Cardiac muscle cell (in vitro differentiated cells and primary cell): ENCODE data around the gene PSMD1. TPM values are rescaled to one million over a fixed set of nuclear protein-coding genes. Genes with fewer than 3 reads are reported as not detected.

ENCODE experiments used
- DNase-seq, 2 donors: peaks; one replicate each; pipeline versions ENCODE4 v3.0.0 to v3.0.0-alpha.2; 2010 to 2017; ENCODE audit warnings: low read depth in 1 of 2, low spot score in 1 of 2
- H3K27ac ChIP-seq: fragments of 200-600 bp; sonication (generic); 2 replicates; pipeline ENCODE4 v1.5.1; 2016
- H3K27me3 ChIP-seq: fragments of 200-600 bp; sonication (generic); 2 replicates; pipeline ENCODE4 v1.6.0; 2016; ENCODE audit warnings: control low read depth
- H3K36me3 ChIP-seq: fragments of 200-600 bp; sonication (generic); 2 replicates; pipeline ENCODE4 v1.5.1; 2016; ENCODE audit warnings: control low read depth
- H3K4me1 ChIP-seq: fragments of 200-600 bp; sonication (generic); 2 replicates; pipeline ENCODE4 v1.8.1; 2017; ENCODE audit warnings: low read depth, mild to moderate bottlenecking, mixed run types
- H3K4me3 ChIP-seq: fragments of 200-600 bp; sonication (generic); 2 replicates; pipeline ENCODE4 v1.5.1; 2016; ENCODE audit warnings: mild to moderate bottlenecking
- H3K9me3 ChIP-seq: fragments of 200-600 bp; sonication (generic); 2 replicates; pipeline ENCODE4 v1.5.1; 2017; ENCODE audit warnings: low read depth, mild to moderate bottlenecking, control low read depth
- CTCF ChIP-seq: IDR thresholded peaks from 2 replicates; pipeline ENCODE4 v1.5.1; 2012; ENCODE audit warnings: low read depth, mild to moderate bottlenecking, low read length
- polyA plus RNA-seq: library from polyadenylated mRNA; unstranded; fragments of >200 nt; fragmentation: Nextera tagmentation; extraction: Ambion mirVana; gene quantifications from 2 replicates; pipeline ENCODE4 v1.2.1, GENCODE V29; 2016
- total RNA-seq: library from RNA; depleted of rRNA; stranded (reverse); fragments of >200 nt; gene quantifications from 2 replicates; pipeline ENCODE4 v1.2.3, GENCODE V29; 2016

The PSMD1 gene
- total and polyA plus RNA-seq, 2 experiments from 2014 or later: 122 to 133 TPM

- Histone ChIP-seq H3K27me3 (no peaks in the 10 kb centered on the region), H3K36me3 (no peaks in the 10 kb centered on the region), H3K9me3 (no peaks in the 10 kb centered on the region), H3K27ac (no peak overlapping the region), H3K4me1 (peaks cover 3% of the 10 kb centered on the region), H3K4me3 (no peak overlapping the region)
- no peak for DNase-seq
- TF ChIP-seq CTCF: no peak
These were observed 73.8 kb downstream of the PSMD1 start for GRCh38 chr2:231130336-231131056.

- Histone ChIP-seq H3K36me3 (no peaks in the 10 kb centered on the region), H3K4me3 (no peak overlapping the region), H3K27ac (no peak overlapping the region), H3K9me3 (no peaks in the 10 kb centered on the region), H3K27me3 (no peaks in the 10 kb centered on the region), H3K4me1 (peaks cover 3% of the 10 kb centered on the region)
- DNase-seq: peak in 1 of 2 donors; percentile 68
- no peak for TF ChIP-seq CTCF
These were observed 75.5 kb downstream of the PSMD1 start for GRCh38 chr2:231132129-231132528.

GRCh38 chr2:231133365-231134099, 76.9 kb downstream of the PSMD1 start:
- no peak for TF ChIP-seq CTCF
- Histone ChIP-seq H3K4me3 (no peak overlapping the region), H3K9me3 (no peaks in the 10 kb centered on the region), H3K27me3 (no peaks in the 10 kb centered on the region), H3K4me1 (peaks cover 3% of the 10 kb centered on the region), H3K27ac (no peak overlapping the region), H3K36me3 (no peaks in the 10 kb centered on the region)
- peak in 1 of 2 donors; percentile 76 for DNase-seq

GRCh38 chr2:231134910-231135655, 78.4 kb downstream of the PSMD1 start:
- DNase-seq: no peak
- H3K27me3 ChIP-seq: no peaks in the 10 kb centered on the region
- H3K4me1 ChIP-seq: peaks cover 3% of the 10 kb centered on the region
- H3K27ac ChIP-seq: no peak overlapping the region
- no peaks in the 10 kb centered on the region for H3K36me3 ChIP-seq
- no peak for TF ChIP-seq CTCF
- no peak overlapping the region for H3K4me3 ChIP-seq
- H3K9me3 ChIP-seq: no peaks in the 10 kb centered on the region

GRCh38 chr2:231138699-231139098, 82.0 kb downstream of the PSMD1 start:
- H3K27ac ChIP-seq: no peak overlapping the region
- DNase-seq: peak in 1 of 2 donors; percentile 27
- no peak overlapping the region for H3K4me3 ChIP-seq
- no peak for TF ChIP-seq CTCF
- no peaks in the 10 kb centered on the region for H3K9me3 ChIP-seq
- H3K27me3 ChIP-seq: no peaks in the 10 kb centered on the region
- no peaks in the 10 kb centered on the region for H3K4me1 ChIP-seq
- no peaks in the 10 kb centered on the region for H3K36me3 ChIP-seq
